Stomach (tissue), 9 donors: Measurements from ENCODE around the gene MCTP1. TPM values are rescaled to one million over a fixed set of nuclear protein-coding genes. Genes with fewer than 3 reads are reported as not detected.

ENCODE experiments used
- DNase-seq, 2 donors: peaks; one replicate each; pipeline versions ENCODE4 v3.0.0 to v3.0.0-alpha.2; 2013 to 2019
- H3K27ac ChIP-seq, 5 donors: fragments of 200-600 bp in 4 of 5; sonication (generic) in 4 of 5; one replicate each; pipeline ENCODE4 v1.5.1; 2013 to 2019; ENCODE audit warnings: mild to moderate bottlenecking in 1 of 5, moderate library complexity in 1 of 5
- H3K27me3 ChIP-seq, 3 donors: fragments of 200-600 bp; sonication (generic); one replicate each; pipeline ENCODE4 v1.5.1; 2017 to 2019; ENCODE audit warnings: mixed run types in 1 of 3
- H3K36me3 ChIP-seq, 4 donors: fragments of 200-600 bp; sonication (generic); 1 replicate in 3 of 4; 2 replicates in 1 of 4; pipeline ENCODE4 v1.5.1; 2016 to 2019
- H3K4me1 ChIP-seq, 4 donors: fragments of 200-600 bp; sonication (generic); one replicate each; pipeline ENCODE4 v1.5.1; 2016 to 2019
- H3K4me3 ChIP-seq, 4 donors: fragments of 200-600 bp; sonication (generic) in 3 of 4; one replicate each; pipeline ENCODE4 v1.5.1; 2016 to 2019; ENCODE audit warnings: mild to moderate bottlenecking in 1 of 4
- H3K9me3 ChIP-seq, 4 donors: fragments of 200-600 bp; sonication (generic); one replicate each; pipeline ENCODE4 v1.5.1; 2016 to 2019
- CTCF ChIP-seq, 7 experiments: fragments of 450-650 bp in 4 of 7; fragments of 200-600 bp in 3 of 7; sonication (generic) in 3 of 7; IDR thresholded peaks; one replicate each; pipeline ENCODE4 v1.5.1; 2016 to 2019; ENCODE audit warnings: antibody characterized with exemption in 7 of 7, control low read depth in 2 of 7, mild to moderate bottlenecking in 1 of 7
- EP300 ChIP-seq: sonication (generic); formaldehyde crosslinking; IDR thresholded peaks from one replicate; pipeline ENCODE4 v1.6.1; 2017; ENCODE audit warnings: antibody characterized with exemption
- POLR2A ChIP-seq, 4 donors: fragments of 450-650 bp; IDR thresholded peaks; one replicate each; pipeline ENCODE4 v1.6.1; 2016; ENCODE audit warnings: antibody characterized with exemption in 4 of 4, control low read depth in 2 of 4, mild to moderate bottlenecking in 1 of 4, moderate library complexity in 1 of 4
- POLR2AphosphoS5 ChIP-seq, 3 donors: sonication (generic); formaldehyde crosslinking; IDR thresholded peaks; one replicate each; pipeline ENCODE4 v1.6.1; 2016; ENCODE audit warnings: antibody characterized with exemption in 3 of 3
- WGBS, 5 donors: extraction: QIAGEN DNeasy Blood & Tissue Kit in 3 of 5; methylation state at CpG; one replicate each; pipeline versions ENCODE4 v1.1.5 to v1.1.7; 2013 to 2018; 5-methylcytosine and 5-hydroxymethylcytosine counted together
- intact Hi-C: fragments of 100-400 bp; cut with DNase I; formaldehyde crosslinking; loops from one replicate; pipeline ENCODE4 v1.15.1; 2023; ENCODE audit warnings: low total_unique reads
- polyA plus RNA-seq, 3 donors: library from polyadenylated mRNA; stranded (reverse); fragments of 200-250 nt; gene quantifications; one replicate each; pipeline ENCODE4 v1.2.3, GENCODE V29; 2013
- total RNA-seq, 5 donors: library from RNA; depleted of rRNA; stranded (reverse); fragments of >200 nt; gene quantifications; one replicate each; pipeline versions ENCODE4 v1.1.0 to v1.2.3, GENCODE V29; 2014 to 2016
- donor health status: healthy with polysubstance abuse.
- donor health status: Bipolar disorder and iron deficiency.
- donor health status: healthy.

MCTP1 gene
- total and polyA plus RNA-seq, 8 donors: 1.4 to 47.9 (median 11.3) TPM

GRCh38 chr5:94761055-94761454, 523.8 kb downstream of the MCTP1 start:
- H3K27me3 ChIP-seq: no peaks in the 10 kb centered on the region
- H3K4me3 ChIP-seq: no peak overlapping the region
- no peaks in the 10 kb centered on the region for H3K4me1 ChIP-seq
- DNase-seq: no peak
- TF ChIP-seq CTCF (IDR thresholded peaks at IDR 0.05): no peak
- no peak overlapping the region for H3K27ac ChIP-seq
- 49 to 73% (median 62%) methylated on average over 1 of the region's 1 CpG for WGBS, 5 donors
- no peaks in the 10 kb centered on the region for H3K36me3 ChIP-seq
- peaks cover 0 to 4% (median 0%) of the 10 kb centered on the region in 4 donors for H3K9me3 ChIP-seq
- intact Hi-C loops: no loop called here

- peaks cover 0 to 2% (median 0%) of the 10 kb centered on the region in 4 donors for H3K9me3 ChIP-seq
- H3K4me1 ChIP-seq: no peaks in the 10 kb centered on the region
- H3K27me3 ChIP-seq: no peaks in the 10 kb centered on the region
- TF ChIP-seq EP300 (no peak), POLR2AphosphoS5 (IDR thresholded peaks at IDR 0.05) (no peak), POLR2A (IDR thresholded peaks at IDR 0.05) (no peak), CTCF (IDR thresholded peaks at IDR 0.05) (no peak)
- intact Hi-C loops: no loop called here
- no peak overlapping the region for H3K27ac ChIP-seq
- no peak for DNase-seq
- no peaks in the 10 kb centered on the region for H3K36me3 ChIP-seq
- H3K4me3 ChIP-seq: no peak overlapping the region
- WGBS, 5 donors: 68 to 87% (median 75%) methylated on average over 1 of the region's 1 CpG
Observed at GRCh38 chr5:94759961-94760360, 524.9 kb downstream of the MCTP1 start.

- no peaks in the 10 kb centered on the region for H3K27me3 ChIP-seq
- no peak overlapping the region for H3K27ac ChIP-seq
- WGBS, 5 donors: 58 to 77% (median 69%) methylated on average over 3 of the region's 3 CpGs
- H3K4me3 ChIP-seq: no peak overlapping the region
- no peaks in the 10 kb centered on the region for H3K36me3 ChIP-seq
- H3K9me3 ChIP-seq: no peaks in the 10 kb centered on the region
- H3K4me1 ChIP-seq: no peaks in the 10 kb centered on the region
- intact Hi-C loops: no loop called here
- DNase-seq: no peak
- TF ChIP-seq CTCF (IDR thresholded peaks at IDR 0.05) (no peak), POLR2A (IDR thresholded peaks at IDR 0.05) (no peak), EP300 (no peak), POLR2AphosphoS5 (IDR thresholded peaks at IDR 0.05) (no peak)
Observed at GRCh38 chr5:94759022-94759421, 525.9 kb downstream of the MCTP1 start.

- TF ChIP-seq EP300 (no peak), CTCF (IDR thresholded peaks at IDR 0.05) (no peak), POLR2AphosphoS5 (IDR thresholded peaks at IDR 0.05) (no peak), POLR2A (IDR thresholded peaks at IDR 0.05) (no peak)
Observed at GRCh38 chr5:94754824-94755223, 530.1 kb downstream of the MCTP1 start.

More at GRCh38 chr5:94754824-94755223, 530.1 kb downstream of the MCTP1 start:
- intact Hi-C loops: no loop called here
- H3K36me3 ChIP-seq: no peaks in the 10 kb centered on the region
- H3K27me3 ChIP-seq: no peaks in the 10 kb centered on the region
- no peak overlapping the region for H3K4me3 ChIP-seq
- WGBS, 5 donors: 81 to 89% (median 83%) methylated on average over 5 of the region's 5 CpGs
- no peak for DNase-seq
- no peak overlapping the region for H3K27ac ChIP-seq
- H3K4me1 ChIP-seq: no peaks in the 10 kb centered on the region
- no peaks in the 10 kb centered on the region for H3K9me3 ChIP-seq
